ENCODE results near the gene COBL.

Gene COBL

GRCh38 chr7:51249187-51249945 is 67.2 kb downstream of the COBL start:
- DNase-seq, result no peak

DNA sequence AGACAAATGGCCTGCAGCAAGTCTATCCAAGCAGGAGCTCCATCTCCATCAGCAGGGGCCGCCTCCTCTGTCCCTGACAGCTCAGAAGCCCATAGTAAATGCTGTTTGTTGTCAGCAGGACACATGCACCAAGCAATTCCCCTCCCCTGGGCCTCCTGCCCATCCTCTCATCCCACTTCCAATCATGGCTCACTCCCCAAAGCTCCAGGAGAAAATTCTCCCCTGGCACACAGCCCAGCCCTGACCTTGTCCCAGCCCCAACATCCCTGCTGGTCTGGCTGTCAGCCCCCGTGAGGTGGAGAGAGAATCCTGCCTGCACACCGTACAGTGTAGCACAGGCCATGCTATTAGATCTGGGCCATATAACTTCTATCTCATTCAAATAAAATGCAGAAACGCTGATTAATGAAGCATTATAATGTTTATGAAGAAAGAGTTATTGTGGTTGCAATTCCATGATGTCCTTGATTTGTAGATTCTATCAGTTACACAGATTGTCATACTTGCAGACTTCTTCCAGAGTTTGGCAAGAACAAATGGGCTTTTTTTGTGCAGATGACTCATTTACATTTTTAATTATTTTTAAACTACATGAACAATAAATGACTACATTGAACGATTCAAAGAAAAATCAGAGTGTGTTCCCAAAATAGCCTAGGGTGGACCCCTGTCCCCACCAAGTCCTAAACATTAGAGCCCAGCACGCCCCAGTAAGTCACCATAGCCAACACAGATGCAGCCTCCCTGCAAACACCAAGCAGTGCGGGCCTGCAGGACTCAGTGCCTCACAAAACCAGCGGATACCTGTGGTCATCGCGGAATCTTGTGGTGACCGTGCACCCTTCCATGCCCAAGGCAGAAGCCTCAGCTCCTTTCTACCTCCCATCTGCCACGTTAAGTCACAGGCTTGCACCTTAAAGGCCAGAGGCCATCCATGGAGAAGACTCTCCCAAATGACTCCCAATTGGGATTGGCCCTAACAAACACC is 70.1 kb downstream of the COBL start:
- no peak for DNase-seq

DNA sequence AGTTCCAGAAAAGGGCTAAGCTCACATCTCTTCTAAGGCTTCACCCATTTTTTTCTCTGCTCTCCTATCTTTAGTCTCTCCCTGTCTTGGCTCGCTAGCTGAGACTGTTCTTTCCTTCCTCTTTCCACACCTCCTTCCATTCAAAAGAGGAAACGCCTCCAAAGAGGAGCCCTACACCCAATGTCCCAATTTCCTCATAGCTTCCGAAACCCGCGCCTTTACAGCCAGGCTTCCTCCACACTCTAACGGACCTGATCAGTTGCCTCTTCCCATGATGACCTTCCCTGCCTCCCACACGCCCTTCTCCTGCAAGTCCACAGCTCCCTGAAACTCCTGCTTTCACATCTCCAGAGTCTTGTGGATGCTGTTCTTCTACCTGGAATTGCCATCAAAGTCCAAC is 71.7 kb downstream of the COBL start:
- no peak for DNase-seq

GRCh38 chr7:51244053-51244452 is 72.6 kb downstream of the COBL start:
- no peak for DNase-seq

DNA sequence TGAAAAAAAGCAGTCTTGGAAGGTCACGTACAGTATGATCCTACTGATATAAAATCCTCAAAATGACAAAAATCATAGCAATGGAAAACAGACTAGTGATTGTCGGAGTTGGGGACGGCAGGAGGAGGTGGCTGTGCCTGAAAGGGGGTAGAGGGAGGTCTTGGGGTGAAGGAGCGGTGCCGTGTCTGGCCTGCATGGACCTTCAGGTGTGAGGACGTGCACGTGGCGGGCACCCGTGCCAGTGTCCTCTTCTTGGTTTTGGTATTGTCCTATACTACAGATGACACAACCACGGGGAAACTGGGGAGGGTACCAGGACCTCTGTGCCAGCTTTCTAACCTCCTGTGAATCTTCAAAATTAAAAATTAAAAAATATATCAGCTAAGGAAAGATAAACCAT is 73.0 kb downstream of the COBL start:
- no peak for DNase-seq

GRCh38 chr7:51242881-51243518 is 73.6 kb downstream of the COBL start:
- DNase-seq, result no peak

GRCh38 chr7:51242007-51242691 is 74.5 kb downstream of the COBL start:
- no peak for DNase-seq

GRCh38 chr7:51240868-51241267 is 75.7 kb downstream of the COBL start:
- DNase-seq, result no peak

DNA sequence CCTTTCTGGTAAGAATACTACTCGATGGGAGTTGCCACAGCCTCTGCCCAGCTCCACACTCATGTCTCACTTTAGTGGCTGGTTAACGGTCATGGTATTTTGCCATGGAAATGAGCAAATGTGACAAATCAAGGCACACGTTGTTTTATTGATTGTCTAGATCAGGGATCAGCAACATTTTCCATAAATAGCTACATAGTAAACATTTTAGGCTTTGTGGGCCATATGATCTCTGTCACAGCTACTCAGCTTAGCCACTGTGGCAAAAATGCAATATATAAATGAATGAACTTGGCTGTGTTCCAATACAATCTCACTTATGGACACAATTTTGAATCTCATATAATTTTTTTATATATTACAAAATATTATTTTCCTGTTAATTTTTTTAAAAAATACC is 76.9 kb downstream of the COBL start:
- DNase-seq, result no peak

GRCh38 chr7:51238981-51239495 is 77.6 kb downstream of the COBL start:
- no peak for DNase-seq

- DNase-seq, result no peak
Observed at GRCh38 chr7:51237446-51238133, 79.0 kb downstream of the COBL start.

DNA sequence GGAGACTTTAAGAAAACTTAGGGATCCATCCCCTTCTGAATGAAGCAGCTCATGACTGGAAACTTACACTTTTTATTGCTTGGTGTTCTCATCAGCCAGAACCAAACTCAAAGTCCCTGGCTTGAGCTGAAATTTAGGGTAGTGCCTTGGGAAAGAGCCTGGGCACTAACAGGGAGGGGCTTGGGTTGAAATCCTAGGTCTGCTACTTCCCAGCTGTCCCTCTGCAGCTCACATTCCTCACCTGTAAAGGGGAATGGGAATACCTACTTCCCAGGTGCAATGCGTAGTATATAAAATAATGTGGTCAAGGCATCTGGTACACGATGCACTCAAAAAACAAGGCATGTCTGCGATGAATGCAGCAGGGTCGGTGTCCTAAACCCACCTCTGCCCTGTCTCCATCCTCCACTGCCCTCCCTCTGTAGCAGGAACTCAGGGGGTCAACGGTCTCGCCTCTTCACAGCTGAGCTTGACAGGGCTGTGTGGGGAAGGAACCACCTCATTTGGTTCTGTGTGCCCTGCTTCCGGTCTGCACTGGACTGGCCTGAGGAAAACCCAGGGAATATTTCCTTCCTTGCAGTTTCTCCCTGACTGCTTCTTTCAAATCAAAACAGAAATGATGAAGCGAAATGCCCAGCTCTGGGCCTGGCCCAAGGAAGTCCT is 80.0 kb downstream of the COBL start:
- DNase-seq, result no peak

- no peak for DNase-seq
Observed at GRCh38 chr7:51235593-51236313, 80.9 kb downstream of the COBL start.

DNA sequence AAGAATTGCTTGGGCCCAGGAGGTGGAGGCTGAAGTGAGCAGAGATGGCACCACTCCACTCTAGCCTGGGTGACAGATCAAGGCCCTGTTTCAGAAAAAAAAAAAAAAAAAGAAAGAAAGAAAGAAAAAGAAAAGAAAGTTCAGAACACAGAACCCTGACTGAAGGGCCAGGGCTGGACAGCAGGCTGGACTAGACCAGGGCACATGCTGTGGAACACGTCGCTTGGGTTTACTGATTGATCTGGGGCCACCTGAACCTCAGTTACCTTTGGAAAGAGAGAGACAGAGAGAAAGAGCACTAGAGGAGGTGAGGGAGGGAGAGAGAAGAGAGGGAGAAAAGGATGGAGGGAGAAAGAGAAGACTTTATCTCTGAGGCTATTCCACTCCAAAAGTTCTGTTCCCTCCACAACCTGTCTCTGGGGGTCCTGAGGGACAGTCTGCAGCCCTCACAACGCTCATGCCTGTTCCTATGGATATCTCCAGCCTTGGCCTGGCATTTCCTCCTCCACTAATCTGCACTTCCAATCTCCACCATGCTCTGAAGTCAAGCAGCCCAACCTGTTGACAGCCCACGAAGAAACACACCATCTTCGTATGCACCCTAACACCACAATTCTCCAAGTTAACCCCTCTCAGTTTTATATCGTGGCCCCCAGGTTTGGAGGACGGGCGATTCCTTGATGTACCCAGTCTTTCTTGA is 81.8 kb downstream of the COBL start:
- no peak for DNase-seq

GRCh38 chr7:51234139-51234538 is 82.5 kb downstream of the COBL start:
- DNase-seq, result no peak

DNA sequence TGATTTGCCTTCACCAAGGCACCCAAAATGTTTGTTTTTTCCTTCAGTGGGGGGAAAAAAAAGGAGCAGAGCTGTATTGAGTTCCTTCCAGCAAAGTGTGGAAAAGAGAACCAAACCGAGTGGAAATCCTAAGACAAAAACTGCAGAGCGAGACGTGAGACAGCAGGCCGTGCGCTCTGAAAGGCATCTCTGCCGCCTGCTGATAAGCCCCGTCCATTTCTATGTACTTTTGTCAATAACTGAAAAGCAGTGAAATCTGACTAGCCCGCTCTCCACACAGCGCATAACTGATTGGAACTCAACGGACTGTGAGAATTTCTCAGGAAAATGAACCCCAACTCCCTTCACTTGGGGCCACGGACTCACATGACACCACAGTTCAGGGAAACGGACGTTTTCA is 83.2 kb downstream of the COBL start:
- DNase-seq, result no peak

GRCh38 chr7:51230723-51231122 is 85.9 kb downstream of the COBL start:
- DNase-seq, result no peak

DNA sequence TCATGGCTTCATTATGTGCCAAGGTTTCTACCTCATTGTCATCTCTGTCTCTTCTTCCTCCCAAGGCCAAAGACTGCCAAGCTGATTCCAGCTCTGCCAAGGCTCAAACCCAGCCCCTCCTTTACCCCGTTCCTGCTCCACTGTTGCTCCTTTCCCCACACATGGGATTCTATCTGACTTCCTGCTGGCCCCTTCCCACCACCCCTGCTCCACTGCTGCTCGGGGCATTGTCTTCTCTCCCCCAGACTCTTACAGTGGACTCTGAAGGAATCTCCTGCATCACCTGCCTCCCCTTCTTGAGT is 86.3 kb downstream of the COBL start:
- no peak for DNase-seq

DNA sequence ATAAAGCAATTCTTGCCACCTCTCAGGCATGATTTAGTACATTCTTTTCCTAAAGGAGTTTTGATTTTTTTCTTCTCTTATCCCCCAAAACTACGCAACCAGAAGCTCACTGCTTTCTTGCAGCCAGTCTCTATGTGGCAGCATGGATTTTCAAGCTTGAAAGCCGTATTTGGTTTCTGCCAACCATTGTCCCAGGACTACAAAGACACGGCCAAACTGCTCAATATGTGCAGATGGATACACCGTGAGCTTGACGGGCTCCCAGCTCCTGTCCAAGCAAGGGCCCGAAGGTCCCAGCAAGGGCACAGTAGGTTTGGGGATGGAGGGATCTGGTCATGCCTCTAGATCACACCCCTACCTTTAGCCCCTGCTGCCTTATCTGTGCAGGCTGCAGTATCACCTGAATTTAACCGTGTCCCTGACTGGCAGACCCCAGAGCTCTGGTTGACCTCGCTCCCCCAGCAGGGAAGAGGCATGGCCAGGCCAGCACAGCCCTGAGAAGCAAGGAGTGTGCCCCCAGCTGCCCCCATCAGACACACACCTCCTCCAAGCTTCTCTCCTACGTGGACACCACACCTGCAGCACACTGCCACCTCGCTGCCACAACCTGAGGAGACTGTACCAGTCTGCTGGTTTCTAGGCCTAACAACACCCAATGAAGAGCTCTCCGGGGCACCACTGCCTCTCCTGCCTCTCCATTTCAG is 86.8 kb downstream of the COBL start:
- no peak for DNase-seq

- DNase-seq, result no peak
Observed at GRCh38 chr7:51229106-51229537, 87.5 kb downstream of the COBL start.

Measured in fibroblast of skin of right quadriceps (primary cell).